GM12892 (cell line): ENCODE measurements around the gene AUP1. TPM values are rescaled to one million over a fixed set of nuclear protein-coding genes. Genes with fewer than 3 reads are reported as not detected.

Experiments
- DNase-seq: peaks from one replicate; pipeline ENCODE4 v3.0.0; 2011; ENCODE audit not compliant: insufficient read length
- FAIRE-seq: peaks from 2 replicates; lab custom pipeline; 2011; peaks lifted over from hg19 to GRCh38; lab: Jason Lieb, UNC
- POLR2A ChIP-seq: IDR thresholded peaks from 2 replicates; pipeline ENCODE4 v1.6.1; 2011; ENCODE audit warnings: low read depth, low read length, control low read depth
- POLR2AphosphoS5 ChIP-seq: IDR thresholded peaks from 2 replicates; pipeline ENCODE4 v1.6.1; 2011; ENCODE audit warnings: low read depth, low read length, control low read depth
- TAF1 ChIP-seq: IDR thresholded peaks from 2 replicates; pipeline ENCODE4 v1.6.1; 2011; ENCODE audit warnings: low read depth, mild to moderate bottlenecking, control low read depth, low read length, borderline replicate concordance
- polyA plus RNA-seq: library from polyadenylated mRNA; unstranded; fragments of >200 nt; gene quantifications from one replicate; pipeline ENCODE4 v1.2.1, GENCODE V29; 2012; ENCODE audit warnings: missing spikeins, inconsistent platforms; ENCODE audit not compliant: missing spikeins

Gene AUP1, protein sequence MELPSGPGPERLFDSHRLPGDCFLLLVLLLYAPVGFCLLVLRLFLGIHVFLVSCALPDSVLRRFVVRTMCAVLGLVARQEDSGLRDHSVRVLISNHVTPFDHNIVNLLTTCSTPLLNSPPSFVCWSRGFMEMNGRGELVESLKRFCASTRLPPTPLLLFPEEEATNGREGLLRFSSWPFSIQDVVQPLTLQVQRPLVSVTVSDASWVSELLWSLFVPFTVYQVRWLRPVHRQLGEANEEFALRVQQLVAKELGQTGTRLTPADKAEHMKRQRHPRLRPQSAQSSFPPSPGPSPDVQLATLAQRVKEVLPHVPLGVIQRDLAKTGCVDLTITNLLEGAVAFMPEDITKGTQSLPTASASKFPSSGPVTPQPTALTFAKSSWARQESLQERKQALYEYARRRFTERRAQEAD
- polyA plus RNA-seq = 82.7 TPM

DNA sequence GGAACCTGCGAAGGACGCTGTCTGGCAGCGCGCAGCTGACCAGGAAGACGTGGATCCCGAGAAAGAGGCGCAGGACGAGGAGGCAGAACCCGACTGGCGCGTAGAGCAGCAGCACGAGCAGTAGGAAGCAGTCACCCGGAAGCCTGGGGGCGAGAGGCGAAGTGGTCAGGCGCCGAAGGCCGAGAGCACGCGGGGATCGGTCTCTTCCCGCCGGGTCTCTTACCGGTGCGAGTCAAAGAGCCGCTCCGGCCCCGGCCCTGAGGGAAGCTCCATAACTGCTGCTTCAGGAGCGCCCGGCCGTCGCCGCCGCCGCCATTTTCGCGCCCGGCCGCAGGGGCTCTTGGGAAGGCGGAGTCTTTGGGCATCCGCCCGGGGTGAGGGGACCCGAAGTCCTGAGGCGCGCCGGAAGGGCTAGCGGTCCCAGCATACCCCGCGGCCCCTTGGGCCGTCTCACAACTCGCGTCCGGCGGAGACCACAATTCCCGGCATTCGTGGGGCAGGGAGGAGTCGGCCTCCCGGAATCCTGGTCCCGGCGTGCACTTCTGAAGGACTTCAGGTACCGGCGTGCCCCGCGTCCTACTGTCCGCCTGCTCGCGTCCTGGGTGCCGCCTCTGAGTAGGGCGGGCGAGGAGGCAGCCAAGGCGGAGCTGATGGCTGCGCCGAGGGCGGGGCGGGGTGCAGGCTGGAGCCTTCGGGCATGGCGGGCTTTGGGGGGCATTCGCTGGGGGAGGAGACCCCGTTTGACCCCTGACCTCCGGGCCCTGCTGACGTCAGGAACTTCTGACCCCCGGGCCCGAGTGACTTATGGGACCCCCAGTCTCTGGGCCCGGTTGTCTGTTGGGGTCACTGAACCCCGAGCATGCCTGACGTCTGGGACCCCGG, at the start of gene AUP1, which contains the start of gene HTRA2:
TSS of gene AUP1 (minus strand) at position 350 of the 882 bp plus-strand sequence. CDS start at position 273, 77 bp downstream.
TSS of gene HTRA2 (plus strand) at position 577 of the 882 bp plus-strand sequence. CDS start at position 651, 74 bp downstream.
- FAIRE-seq (peak; percentile 93), DNase-seq (peak; percentile 99)
- TF ChIP-seq POLR2AphosphoS5 (peak; percentile 75; the same call in 1 of the 2 replicates), TAF1 (peak; percentile 95), POLR2A (peak; percentile 91)

DNA sequence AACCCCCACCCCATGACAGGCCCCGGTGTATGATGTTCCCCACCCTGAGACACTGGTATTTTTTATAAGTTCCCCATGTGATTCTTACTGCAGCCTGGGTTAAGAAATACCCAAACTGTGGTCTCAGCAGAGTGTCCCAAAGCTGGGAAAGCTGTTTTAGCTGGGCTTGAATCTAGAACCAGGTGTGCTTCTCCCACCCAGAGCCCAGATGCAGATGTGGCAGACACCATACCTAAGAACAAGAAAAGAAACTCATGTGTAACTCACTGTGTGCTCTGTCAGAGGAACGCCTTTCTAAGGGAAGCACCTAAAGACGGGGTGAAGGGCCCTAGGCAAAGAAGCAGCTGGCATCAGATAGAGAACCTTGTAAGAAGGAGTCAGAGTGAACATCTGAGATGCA, 48.9 kb upstream of the AUP1 start:
- TF ChIP-seq TAF1 (no peak), POLR2AphosphoS5 (no peak)
- DNase-seq = no peak
- peak; percentile 48 for FAIRE-seq

DNA sequence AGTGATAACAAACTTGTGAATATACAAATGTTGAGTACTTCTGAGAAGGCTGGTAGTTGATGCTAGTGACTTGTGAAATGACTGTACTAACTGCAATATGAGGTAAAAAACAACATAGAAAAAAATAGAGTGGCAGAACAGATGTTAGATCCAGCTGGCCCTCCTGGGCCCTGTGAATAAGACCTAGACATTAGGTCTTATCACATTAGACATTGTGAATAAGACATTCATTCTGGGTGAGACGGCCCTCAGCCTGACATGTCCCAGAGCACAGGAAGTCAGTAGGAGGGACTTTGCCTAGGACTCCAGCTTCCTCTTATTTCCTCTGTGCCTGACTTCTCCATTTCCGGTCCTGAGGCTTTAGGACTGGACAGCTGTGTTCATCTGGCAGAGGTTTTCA, 47.9 kb upstream of the AUP1 start:
- DNase-seq = no peak
- peak; percentile 67 for FAIRE-seq
- TF ChIP-seq POLR2AphosphoS5 = no peak
- no peak for TF ChIP-seq TAF1
- no peak for TF ChIP-seq POLR2A

DNA sequence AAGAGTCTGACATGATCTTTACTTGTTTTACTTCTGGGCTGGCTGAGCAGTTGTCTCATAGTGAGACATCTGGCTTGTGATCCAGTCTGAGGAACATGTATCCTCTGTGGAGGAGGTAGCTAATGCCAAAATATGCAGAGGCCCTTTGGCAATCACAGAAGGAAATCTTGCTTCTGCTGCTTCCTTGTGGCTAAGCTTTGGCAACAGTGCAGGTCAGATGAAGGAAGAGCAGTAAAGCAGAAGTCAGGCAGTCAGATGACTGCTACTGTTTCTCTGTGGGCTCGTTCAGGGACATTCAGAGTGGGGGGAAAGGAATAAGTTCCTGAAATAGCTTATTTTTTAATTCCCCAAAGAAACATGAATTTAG, 47.3 kb upstream of the AUP1 start:
- DNase-seq (no peak), FAIRE-seq (no peak)
- TF ChIP-seq POLR2A = no peak
- TF ChIP-seq POLR2AphosphoS5 = no peak
- no peak for TF ChIP-seq TAF1

DNA sequence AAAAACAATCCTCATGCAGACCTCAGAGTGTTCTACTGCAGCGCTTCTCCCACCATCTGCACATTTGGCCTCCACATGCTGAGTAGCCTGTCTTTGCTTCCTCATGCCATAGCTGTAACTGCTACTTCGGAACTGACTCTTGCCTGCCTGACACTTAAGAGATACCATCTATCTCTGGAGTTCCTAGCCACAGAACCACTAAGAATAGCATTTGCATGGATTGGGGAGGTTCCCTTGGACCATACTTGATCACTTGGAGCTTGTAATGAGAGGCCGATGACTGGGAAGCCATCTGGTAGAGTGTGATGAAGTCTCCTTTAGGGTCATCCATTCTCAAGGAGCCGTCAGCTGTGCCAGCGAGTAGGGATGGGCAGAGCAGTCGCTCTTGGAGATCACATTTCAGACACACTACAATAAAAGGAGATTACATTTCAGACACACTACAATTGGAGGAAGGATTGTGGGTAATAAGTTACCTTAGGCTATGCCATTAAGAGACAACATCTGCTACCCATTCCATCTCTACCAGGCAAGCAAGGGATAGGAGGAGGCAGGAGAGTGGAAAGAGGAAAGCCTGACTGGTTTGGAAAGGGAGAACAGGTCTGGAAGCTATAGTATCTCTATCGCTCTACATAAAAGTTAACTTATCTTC, 46.8 kb upstream of the AUP1 start:
- DNase-seq (no peak), FAIRE-seq (peak; percentile 56)
- no peak for TF ChIP-seq POLR2A
- TF ChIP-seq TAF1 = no peak
- no peak for TF ChIP-seq POLR2AphosphoS5

DNA sequence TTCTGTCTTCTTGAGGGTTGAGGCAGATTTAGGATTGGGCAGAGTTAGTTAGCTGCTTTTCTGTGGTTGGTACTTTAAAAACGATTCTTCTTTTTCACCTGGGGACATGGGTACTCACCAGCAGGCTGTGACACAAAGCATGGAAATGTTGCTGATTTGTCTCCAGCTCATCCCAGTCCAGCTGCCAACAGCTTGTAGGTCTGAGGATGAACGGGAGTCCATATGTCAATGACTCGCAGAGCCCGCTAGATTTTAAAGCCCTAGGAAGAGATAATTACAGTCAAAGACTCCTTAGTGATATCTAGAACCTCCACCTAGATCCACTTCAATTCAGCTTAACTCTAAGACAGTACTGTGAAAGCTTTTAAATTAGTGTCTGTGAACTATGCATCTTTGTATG, 45.8 kb upstream of the AUP1 start:
- DNase-seq (no peak), FAIRE-seq (no peak)
- TF ChIP-seq POLR2A = no peak
- no peak for TF ChIP-seq POLR2AphosphoS5
- no peak for TF ChIP-seq TAF1

DNA sequence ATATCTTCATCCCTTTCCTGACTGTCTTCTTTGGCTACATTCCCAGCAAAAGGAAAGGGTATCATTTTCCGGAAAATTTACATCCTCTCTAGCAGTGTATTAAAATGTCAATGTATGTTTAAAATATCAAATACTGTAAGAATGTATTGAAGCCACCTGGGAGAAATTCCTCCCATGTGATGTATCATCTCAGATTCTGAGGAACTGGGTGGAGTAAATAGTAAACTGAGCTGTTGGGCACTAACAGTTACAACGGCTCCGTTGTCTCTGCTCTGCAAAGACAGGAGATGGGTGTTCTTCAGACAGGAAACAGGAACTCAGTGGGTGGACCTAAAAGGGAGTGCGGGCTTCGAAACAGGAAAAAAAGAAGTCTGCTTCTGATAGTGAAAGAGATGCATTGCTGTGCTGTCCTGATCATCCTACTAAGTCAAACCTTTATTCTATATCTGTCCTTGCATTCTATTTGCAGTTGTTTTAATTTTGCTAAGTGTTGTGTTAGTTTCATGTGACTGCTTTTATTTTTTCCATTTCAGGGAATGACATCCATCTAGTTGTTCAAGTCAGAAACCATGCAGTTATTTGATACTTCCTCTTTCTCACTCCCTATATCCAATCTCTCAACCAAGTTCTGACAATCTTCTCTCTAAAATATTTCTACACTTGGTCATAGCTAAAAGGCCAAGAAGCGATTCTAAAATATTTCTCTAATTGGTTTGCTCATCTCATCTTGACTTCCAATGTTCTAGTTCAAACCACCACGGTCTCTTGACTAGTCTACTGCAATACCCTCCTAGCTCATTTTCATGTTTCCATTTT, 44.4 kb upstream of the AUP1 start:
- peak; percentile 92 for FAIRE-seq
- TF ChIP-seq POLR2A = 0 out of 2 replicates have a peak, but pooled peaks have one; percentile 45
- peak; percentile 44; the same call in 1 of the 2 replicates for TF ChIP-seq POLR2AphosphoS5
- no peak for TF ChIP-seq TAF1
- no peak for DNase-seq

DNA sequence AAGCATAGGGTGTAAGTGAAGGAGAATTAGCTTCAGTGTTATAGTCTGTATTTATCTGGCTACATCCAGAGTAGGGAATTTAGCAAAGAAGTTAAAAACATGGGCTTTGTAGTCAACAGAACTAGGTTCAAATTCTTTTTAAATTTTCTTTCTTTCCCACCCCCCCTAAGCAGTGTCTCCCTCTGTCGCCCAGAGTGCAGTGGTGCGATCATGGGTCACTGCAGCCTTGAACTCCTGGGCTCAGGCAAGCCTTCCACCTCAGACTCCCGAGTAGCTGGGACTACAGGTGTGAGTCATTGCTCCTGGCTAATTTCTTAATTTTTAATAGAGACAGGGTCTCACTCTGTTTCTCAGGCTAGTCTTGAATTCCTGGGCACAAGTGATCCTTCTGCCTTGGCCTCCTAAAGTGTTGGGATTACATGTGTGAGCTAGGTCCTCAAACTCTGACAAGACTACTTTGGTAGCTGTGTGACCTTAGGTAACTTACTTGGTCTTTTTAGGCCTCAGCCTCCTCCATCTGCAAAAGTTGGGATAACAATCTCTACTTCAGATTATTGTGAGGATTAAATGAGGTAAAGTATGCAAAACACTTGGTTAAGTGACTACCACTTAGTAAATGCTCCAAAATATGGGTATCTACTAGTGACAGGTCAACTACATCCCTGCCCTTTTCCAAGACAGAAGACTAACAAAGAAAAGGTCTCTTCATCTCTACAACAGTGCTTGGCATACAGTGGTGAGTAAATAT, 42.8 kb upstream of the AUP1 start:
- TF ChIP-seq POLR2AphosphoS5 (no peak), POLR2A (no peak), TAF1 (no peak)
- FAIRE-seq = peak; percentile 73
- no peak for DNase-seq

DNA sequence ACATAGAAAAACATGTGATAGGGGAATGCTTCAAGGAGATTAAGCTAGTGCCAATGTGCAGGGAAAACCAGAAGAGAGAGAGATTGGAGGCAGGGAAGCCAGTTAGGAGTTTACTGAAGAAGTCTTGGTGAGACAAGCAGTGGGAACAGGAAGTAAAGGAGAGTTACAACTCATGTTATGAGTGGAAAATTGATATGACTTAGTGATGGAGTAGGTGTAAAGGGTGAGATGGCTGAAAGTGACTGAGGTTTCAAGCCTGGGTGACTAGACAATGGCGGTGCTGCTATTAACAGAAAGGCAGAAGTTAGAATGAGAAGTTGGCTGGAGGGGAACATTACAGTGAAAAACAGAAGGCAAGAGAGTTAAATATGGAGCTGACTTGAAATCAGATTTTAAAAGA, 41.6 kb upstream of the AUP1 start:
- DNase-seq (no peak), FAIRE-seq (peak; percentile 96)
- no peak for TF ChIP-seq POLR2AphosphoS5
- 0 out of 2 replicates have a peak, but pooled peaks have one; percentile 22 for TF ChIP-seq POLR2A

DNA sequence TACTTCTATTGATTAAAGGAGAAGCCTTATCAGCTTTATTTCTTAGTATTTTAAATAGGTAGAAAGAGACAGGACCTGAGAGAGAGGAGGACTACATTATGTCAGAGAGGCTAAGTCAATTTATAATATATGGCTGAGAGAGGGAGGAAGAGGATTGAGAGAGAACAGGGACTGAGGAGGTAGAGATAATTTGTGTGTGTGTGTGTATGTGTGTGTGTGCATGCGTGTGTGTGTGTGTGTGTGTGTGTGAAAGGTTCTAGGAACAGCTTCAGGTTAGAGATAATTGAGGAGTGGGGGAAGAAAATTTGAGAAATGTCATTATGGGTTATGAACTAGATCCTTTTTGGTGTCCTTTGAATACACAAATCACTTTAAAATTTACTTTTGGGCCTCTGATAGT, 40.2 kb upstream of the AUP1 start:
- DNase-seq (no peak), FAIRE-seq (no peak)
- TF ChIP-seq TAF1 (no peak), POLR2AphosphoS5 (no peak), POLR2A (no peak)
